DLD1 (cell line): Measurements from ENCODE around the gene DCLRE1B.

ENCODE experiments used
- in situ Hi-C: cut with HindIII; loops from 2 replicates; pipeline ENCODE4 v1.10.0; 2017; ENCODE audit warnings: low sequenced_read_pairs

DCLRE1B gene

GRCh38 chr1:113917400-113918082 is 12.4 kb downstream of the DCLRE1B start:
- in situ Hi-C loops, result loop anchor here (25.0 kb wide), 1 partner anchor 95 kb away; no protein-coding TSS in a partner anchor

- in situ Hi-C loops, result loop anchor here (25.0 kb wide), 1 partner anchor 94 kb away; no protein-coding TSS in a partner anchor
Measured at GRCh38 chr1:113918243-113918642, 13.1 kb downstream of the DCLRE1B start.

GRCh38 chr1:113922957-113923356 is 17.8 kb downstream of the DCLRE1B start:
- in situ Hi-C loops, result loop anchor here (25.0 kb wide), 1 partner anchor 89 kb away; no protein-coding TSS in a partner anchor

- in situ Hi-C loops, result loop anchor here (25.0 kb wide), 1 partner anchor 88 kb away; no protein-coding TSS in a partner anchor
Measured at GRCh38 chr1:113924473-113924872, 19.3 kb downstream of the DCLRE1B start.

- in situ Hi-C loops, result no loop called here
Measured at GRCh38 chr1:113928187-113928930, 23.2 kb downstream of the DCLRE1B start.

GRCh38 chr1:113928941-113929749 is 24.0 kb downstream of the DCLRE1B start, which contains the start of gene HIPK1:
Gene HIPK1, plus strand, starts transcription at chr1:113929324.
- in situ Hi-C loops, result no loop called here

GRCh38 chr1:113929750-113930498 is 24.8 kb downstream of the DCLRE1B start:
- in situ Hi-C loops, result loop anchor here (5.0 kb wide), 1 partner anchor 43 kb away; the partner anchor contains the start of gene BCL2L15

- in situ Hi-C loops, result loop anchor here (5.0 kb wide), 1 partner anchor 43 kb away; the partner anchor contains the start of gene BCL2L15
Measured at GRCh38 chr1:113930499-113931161, 25.5 kb downstream of the DCLRE1B start.

- in situ Hi-C loops, result loop anchor here (5.0 kb wide), 1 partner anchor 44 kb away; the partner anchor contains the start of gene BCL2L15
Measured at GRCh38 chr1:113931451-113931851, 26.3 kb downstream of the DCLRE1B start.

GRCh38 chr1:113934006-113934405 is 28.9 kb downstream of the DCLRE1B start:
- in situ Hi-C loops, result loop anchor here (5.0 kb wide), 1 partner anchor 47 kb away; the partner anchor contains the start of gene BCL2L15

GRCh38 chr1:113934511-113935055 is 29.5 kb downstream of the DCLRE1B start:
- in situ Hi-C loops, result loop anchor here (5.0 kb wide), 1 partner anchor 47 kb away; the partner anchor contains the start of gene BCL2L15

- in situ Hi-C loops, result no loop called here
Measured at GRCh38 chr1:113935176-113935575, 30.1 kb downstream of the DCLRE1B start.

GRCh38 chr1:113935970-113936369 is 30.8 kb downstream of the DCLRE1B start:
- in situ Hi-C loops, result no loop called here

GRCh38 chr1:113937146-113937545 is 32.0 kb downstream of the DCLRE1B start:
- in situ Hi-C loops, result no loop called here

GRCh38 chr1:113938192-113938591 is 33.1 kb downstream of the DCLRE1B start:
- in situ Hi-C loops, result no loop called here

GRCh38 chr1:113940365-113941244 is 35.5 kb downstream of the DCLRE1B start:
- in situ Hi-C loops, result no loop called here

GRCh38 chr1:113941245-113941559 is 36.1 kb downstream of the DCLRE1B start:
- in situ Hi-C loops, result no loop called here

GRCh38 chr1:113942527-113942926 is 37.4 kb downstream of the DCLRE1B start:
- in situ Hi-C loops, result no loop called here
